GM12878 (cell line): ENCODE data around the gene MEF2C. TPM values are rescaled to one million over a fixed set of nuclear protein-coding genes. Genes with fewer than 3 reads are reported as not detected.

Experiments
- ATAC-seq: fragments of 200-7000 bp; cut with Tn5 transposase; 3 replicates; pipeline ENCODE4 v1.9.1; 2020; ENCODE audit warnings: mild to moderate bottlenecking, moderate library complexity
- BruUV-seq: library from RNA; stranded (reverse); fragments of 400-500 nt; replicated peaks from 2 replicates; lab custom pipeline; 2021; lab: Mats Ljungman, UMichigan
- CTCF ChIA-PET: fragments of 300-600 bp; sonication (Branson Sonifier 250); formaldehyde crosslinking; extraction: SDS; loops from one replicate; lab custom pipeline; 2021; ENCODE audit warnings: inconsistent platforms; lab: Yijun Ruan, JAX
- POLR2A ChIA-PET: fragments of 350-600 bp; formaldehyde crosslinking; extraction: SDS; loops from one replicate; lab custom pipeline; 2021; ENCODE audit warnings: inconsistent platforms; lab: Charles Lee
- RAD21 ChIA-PET: fragments of 300-600 bp; sonication (Branson Sonifier 250); formaldehyde crosslinking; loops from one replicate; lab custom pipeline; 2023; ENCODE audit warnings: antibody characterized with exemption; ENCODE audit not compliant: unreplicated experiment; lab: Charles Lee
- SMC1A ChIA-PET: fragments of 300-600 bp; sonication (Branson Sonifier 250); formaldehyde crosslinking; loops from one replicate; lab custom pipeline; 2023; ENCODE audit not compliant: unreplicated experiment, uncharacterized antibody; lab: Charles Lee
- DNase-seq: peaks from one replicate; pipeline ENCODE4 v3.0.0-alpha.2; 2011; ENCODE audit warnings: low read depth, low spot score
- FAIRE-seq: peaks from 3 replicates; lab custom pipeline; 2011; peaks lifted over from hg19 to GRCh38; lab: Jason Lieb, UNC
- H2AFZ ChIP-seq: 2 replicates; pipeline ENCODE4 v1.6.0; 2011; ENCODE audit warnings: low read depth, low read length, control low read depth; ENCODE audit not compliant: control insufficient read depth
- H3K27ac ChIP-seq: 2 replicates; pipeline ENCODE4 v1.5.1; 2011; ENCODE audit warnings: control low read depth; ENCODE audit not compliant: control insufficient read depth, insufficient read depth
- H3K27me3 ChIP-seq, 2 experiments: replicated peaks in 1 of 2; 2 replicates each; pipeline versions ENCODE4 v1.6.0 to v1.6.1; 2011; ENCODE audit warnings: low read length in 1 of 2; ENCODE audit not compliant: control insufficient read depth in 2 of 2, insufficient read depth in 2 of 2
- H3K36me3 ChIP-seq, 2 experiments: 2 replicates each; pipeline ENCODE4 v1.5.1; 2011; ENCODE audit warnings: low read length in 1 of 2; ENCODE audit not compliant: control insufficient read depth in 2 of 2, insufficient read depth in 2 of 2
- H3K4me1 ChIP-seq: 2 replicates; pipeline ENCODE4 v1.6.1; 2011; ENCODE audit warnings: mild to moderate bottlenecking, low read length, moderate library complexity, mixed read lengths; ENCODE audit not compliant: control insufficient read depth, insufficient read depth
- H3K4me2 ChIP-seq: 2 replicates; pipeline ENCODE4 v1.6.0; 2011; ENCODE audit warnings: control low read depth; ENCODE audit not compliant: control insufficient read depth, insufficient read depth
- H3K4me3 ChIP-seq: fragments of 200-600 bp; sonication (generic); 2 replicates; pipeline ENCODE4 v1.5.1; 2016
- H3K79me2 ChIP-seq: 2 replicates; pipeline ENCODE4 v1.6.0; 2011; ENCODE audit warnings: low read length; ENCODE audit not compliant: control insufficient read depth, insufficient read depth
- H3K9ac ChIP-seq: 2 replicates; pipeline ENCODE4 v1.8.0; 2011; ENCODE audit warnings: low read length, control low read depth, mixed read lengths; ENCODE audit not compliant: control insufficient read depth, insufficient read depth
- H3K9me3 ChIP-seq: replicated peaks from 3 replicates; pipeline ENCODE4 v1.5.1; 2011; ENCODE audit warnings: mild to moderate bottlenecking, low read length; ENCODE audit not compliant: control insufficient read depth, insufficient read depth
- H4K20me1 ChIP-seq: 2 replicates; pipeline ENCODE4 v1.6.0; 2011; ENCODE audit not compliant: control insufficient read depth, insufficient read depth
- CREB1 ChIP-seq: IDR thresholded peaks from 2 replicates; pipeline ENCODE4 v1.6.1; 2012; ENCODE audit warnings: low read depth, mild to moderate bottlenecking, inconsistent platforms
- FOXK2 ChIP-seq: fragments of 450-650 bp; IDR thresholded peaks from 2 replicates; pipeline ENCODE4 v1.6.1; 2017; ENCODE audit warnings: mild to moderate bottlenecking, moderate library complexity
- GABPA ChIP-seq: IDR thresholded peaks from 2 replicates; pipeline ENCODE4 v1.6.1; 2014; ENCODE audit warnings: antibody characterized with exemption, low read depth, mild to moderate bottlenecking, inconsistent platforms
- GATAD2B ChIP-seq: fragments of 450-650 bp; conservative IDR thresholded peaks from 2 replicates; pipeline ENCODE4 v1.6.1; 2017; ENCODE audit warnings: low read depth, mild to moderate bottlenecking, moderate library complexity
- JUND ChIP-seq: IDR thresholded peaks from 2 replicates; pipeline ENCODE4 v1.6.1; 2012; ENCODE audit warnings: low read depth, mild to moderate bottlenecking, low read length, improper control_type of control experiment, moderate library complexity
- KDM1A ChIP-seq: fragments of 200-600 bp; sonication (generic); IDR thresholded peaks from 2 replicates; pipeline ENCODE4 v1.6.1; 2016; ENCODE audit warnings: borderline replicate concordance
- MEF2A ChIP-seq: IDR thresholded peaks from 2 replicates; pipeline ENCODE4 v1.6.1; 2011; ENCODE audit warnings: low read depth, mild to moderate bottlenecking, low read length, moderate library complexity; ENCODE audit not compliant: insufficient read depth
- MLLT1 ChIP-seq: fragments of 450-650 bp; IDR thresholded peaks from 2 replicates; pipeline ENCODE4 v1.6.1; 2016; ENCODE audit warnings: mild to moderate bottlenecking
- POLR2A ChIP-seq: IDR thresholded peaks from 2 replicates; pipeline ENCODE4 v1.6.1; 2011; ENCODE audit warnings: low read depth, mild to moderate bottlenecking, low read length
- POLR2AphosphoS2 ChIP-seq: IDR thresholded peaks from 2 replicates; pipeline ENCODE4 v1.6.1; 2011; ENCODE audit warnings: low read depth, mild to moderate bottlenecking, low read length, improper control_type of control experiment, moderate library complexity
- RUNX3 ChIP-seq: IDR thresholded peaks from 2 replicates; pipeline ENCODE4 v1.6.1; 2012; ENCODE audit warnings: low read length, inconsistent platforms
- YY1 ChIP-seq: IDR thresholded peaks from 2 replicates; pipeline ENCODE4 v1.6.1; 2011; ENCODE audit warnings: low read depth, mild to moderate bottlenecking, low read length
- ZBED1 ChIP-seq: IDR thresholded peaks from 2 replicates; pipeline ENCODE4 v1.6.1; 2016; ENCODE audit warnings: borderline replicate concordance
- ZNF217 ChIP-seq: fragments of 450-650 bp; IDR thresholded peaks from 2 replicates; pipeline ENCODE4 v1.6.1; 2017; ENCODE audit warnings: antibody characterized with exemption, mild to moderate bottlenecking
- in situ Hi-C: fragments of 300-500 bp; cut with MboI; formaldehyde crosslinking; loops from 9 replicates; pipeline ENCODE4 v1.14.3; 2018; ENCODE audit warnings: mixed read lengths
- intact Hi-C: fragments of 100-400 bp; cut with micrococcal nuclease; formaldehyde crosslinking; loops from one replicate; pipeline ENCODE4 v1.14.2; 2022; ENCODE audit not compliant: unreplicated experiment
- polyA plus RNA-seq, 11 experiments: library from polyadenylated mRNA; depleted of rRNA in 4 of 11; unstranded in 6 of 11; stranded (reverse) in 5 of 11; fragments of >200 nt; fragmentation: Nextera tagmentation in 4 of 11; fragmentation: Illumina TruSeq in 1 of 11; extraction: Ambion mirVana in 4 of 11; extraction: Trizol in 1 of 11; gene quantifications; 1 replicate in 1 of 11; 2 replicates in 10 of 11; pipeline versions ENCODE4 v1.2.1 to v1.2.3, GENCODE V29; 2011 to 2016; ENCODE audit warnings: inconsistent platforms in 2 of 11, missing spikeins in 2 of 11, low read depth in 1 of 11
- total RNA-seq, 4 experiments: library from RNA; depleted of rRNA in 3 of 4; stranded (reverse); fragments of >200 nt in 3 of 4; fragmentation: Illumina TruSeq in 1 of 4; extraction: Trizol in 1 of 4; gene quantifications; 2 replicates each; pipeline versions ENCODE4 v1.2.1 to v1.2.3, GENCODE V29; 2013 to 2021
- TF ChIP-seq, protein P1 (sequence below): fragments of 450-650 bp; IDR thresholded peaks from 2 replicates; pipeline ENCODE4 v1.6.1; 2016; ENCODE audit warnings: mild to moderate bottlenecking
- TF ChIP-seq, protein P2 (sequence below): fragments of 450-650 bp; IDR thresholded peaks from 2 replicates; pipeline ENCODE4 v1.6.1; 2017; ENCODE audit warnings: mild to moderate bottlenecking, moderate library complexity

The MEF2C gene
- total and polyA plus RNA-seq, 10 of the 15 experiments (the other 5 are each of a cell fraction or from before 2014, with no cell fraction given) = 104 to 225 (median 180) TPM

GRCh38 chr5:88830567-88830966, 52.4 kb downstream of the MEF2C start:
- Histone ChIP-seq H3K9ac (no peak overlapping the region), H3K4me1 (peaks cover 38% of the 10 kb centered on the region), H3K4me3 (peak overlapping the region; percentile 48), H3K27ac (peak overlapping the region; percentile 80), H3K9me3 (no peaks in the 10 kb centered on the region), H2AFZ (no peak overlapping the region), H3K4me2 (peak overlapping the region; percentile 87), H3K27me3 (no peaks in the 10 kb centered on the region), H4K20me1 (no peaks in the 10 kb centered on the region), H3K36me3 (0 out of 4 replicates have a peak, but pooled peaks cover 0 to 3% of the 10 kb centered on the region in 2 experiments), H3K79me2 (peaks cover 96% of the 10 kb centered on the region)
- ChIA-PET POLR2A (interaction anchor here (0.6 to 3.8 kb wide), 5 partner anchors 12 to 100 kb away, joined by 3 to 39 read pairs (median 9); partner anchors contain the start of gene MEF2C), CTCF (interaction anchor here (0.8 to 3.6 kb wide), 6 partner anchors 11 to 899 kb away, joined by 3 to 37 read pairs (median 10); no protein-coding TSS in a partner anchor), RAD21 (interaction anchor here (0.5 to 16.1 kb wide), 16 partner anchors 11 to 607 kb away, joined by 3 to 594 read pairs (median 4); partner anchors contain the start of gene MEF2C), SMC1A (interaction anchor here (0.8 to 24.1 kb wide), 9 partner anchors 8 to 99 kb away, joined by 3 to 591 read pairs (median 10); partner anchors contain the start of gene MEF2C)
- in situ Hi-C loops = no loop called here
- intact Hi-C loops = no loop called here
- ATAC-seq (peak; percentile 30), DNase-seq (no peak), FAIRE-seq (no peak)
- no peak for TF ChIP-seq KDM1A
- no peak for TF ChIP-seq FOXK2
- TF ChIP-seq, protein P1, sequence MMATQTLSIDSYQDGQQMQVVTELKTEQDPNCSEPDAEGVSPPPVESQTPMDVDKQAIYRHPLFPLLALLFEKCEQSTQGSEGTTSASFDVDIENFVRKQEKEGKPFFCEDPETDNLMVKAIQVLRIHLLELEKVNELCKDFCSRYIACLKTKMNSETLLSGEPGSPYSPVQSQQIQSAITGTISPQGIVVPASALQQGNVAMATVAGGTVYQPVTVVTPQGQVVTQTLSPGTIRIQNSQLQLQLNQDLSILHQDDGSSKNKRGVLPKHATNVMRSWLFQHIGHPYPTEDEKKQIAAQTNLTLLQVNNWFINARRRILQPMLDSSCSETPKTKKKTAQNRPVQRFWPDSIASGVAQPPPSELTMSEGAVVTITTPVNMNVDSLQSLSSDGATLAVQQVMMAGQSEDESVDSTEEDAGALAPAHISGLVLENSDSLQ = peak; percentile 21; the same call in 1 of the 2 replicates
- TF ChIP-seq MLLT1 = 0 out of 2 replicates have a peak, but pooled peaks have one; percentile 17
- no peak for TF ChIP-seq MEF2A
- TF ChIP-seq CREB1 = no peak
- TF ChIP-seq POLR2A = no peak
- peak; percentile 80 for TF ChIP-seq RUNX3
- TF ChIP-seq GABPA = no peak
- 0 out of 2 replicates have a peak, but pooled peaks have one; percentile 10 for TF ChIP-seq POLR2AphosphoS2
- TF ChIP-seq, protein P2, sequence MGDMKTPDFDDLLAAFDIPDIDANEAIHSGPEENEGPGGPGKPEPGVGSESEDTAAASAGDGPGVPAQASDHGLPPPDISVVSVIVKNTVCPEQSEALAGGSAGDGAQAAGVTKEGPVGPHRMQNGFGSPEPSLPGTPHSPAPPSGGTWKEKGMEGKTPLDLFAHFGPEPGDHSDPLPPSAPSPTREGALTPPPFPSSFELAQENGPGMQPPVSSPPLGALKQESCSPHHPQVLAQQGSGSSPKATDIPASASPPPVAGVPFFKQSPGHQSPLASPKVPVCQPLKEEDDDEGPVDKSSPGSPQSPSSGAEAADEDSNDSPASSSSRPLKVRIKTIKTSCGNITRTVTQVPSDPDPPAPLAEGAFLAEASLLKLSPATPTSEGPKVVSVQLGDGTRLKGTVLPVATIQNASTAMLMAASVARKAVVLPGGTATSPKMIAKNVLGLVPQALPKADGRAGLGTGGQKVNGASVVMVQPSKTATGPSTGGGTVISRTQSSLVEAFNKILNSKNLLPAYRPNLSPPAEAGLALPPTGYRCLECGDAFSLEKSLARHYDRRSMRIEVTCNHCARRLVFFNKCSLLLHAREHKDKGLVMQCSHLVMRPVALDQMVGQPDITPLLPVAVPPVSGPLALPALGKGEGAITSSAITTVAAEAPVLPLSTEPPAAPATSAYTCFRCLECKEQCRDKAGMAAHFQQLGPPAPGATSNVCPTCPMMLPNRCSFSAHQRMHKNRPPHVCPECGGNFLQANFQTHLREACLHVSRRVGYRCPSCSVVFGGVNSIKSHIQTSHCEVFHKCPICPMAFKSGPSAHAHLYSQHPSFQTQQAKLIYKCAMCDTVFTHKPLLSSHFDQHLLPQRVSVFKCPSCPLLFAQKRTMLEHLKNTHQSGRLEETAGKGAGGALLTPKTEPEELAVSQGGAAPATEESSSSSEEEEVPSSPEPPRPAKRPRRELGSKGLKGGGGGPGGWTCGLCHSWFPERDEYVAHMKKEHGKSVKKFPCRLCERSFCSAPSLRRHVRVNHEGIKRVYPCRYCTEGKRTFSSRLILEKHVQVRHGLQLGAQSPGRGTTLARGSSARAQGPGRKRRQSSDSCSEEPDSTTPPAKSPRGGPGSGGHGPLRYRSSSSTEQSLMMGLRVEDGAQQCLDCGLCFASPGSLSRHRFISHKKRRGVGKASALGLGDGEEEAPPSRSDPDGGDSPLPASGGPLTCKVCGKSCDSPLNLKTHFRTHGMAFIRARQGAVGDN = peak; percentile 52
- TF ChIP-seq ZNF217 = no peak
- TF ChIP-seq JUND = no peak
- TF ChIP-seq YY1 = peak; percentile 72
- no peak for TF ChIP-seq ZBED1
- no peak for TF ChIP-seq GATAD2B
- BruUV-seq = no TSS peak
